ENCODE results near the gene SIDT2.
"Not testable (repeated sequence)": the region's sequence is repeated elsewhere in the genome, so short reads cannot be mapped to it uniquely, and the experiment has no call there.

DNA sequence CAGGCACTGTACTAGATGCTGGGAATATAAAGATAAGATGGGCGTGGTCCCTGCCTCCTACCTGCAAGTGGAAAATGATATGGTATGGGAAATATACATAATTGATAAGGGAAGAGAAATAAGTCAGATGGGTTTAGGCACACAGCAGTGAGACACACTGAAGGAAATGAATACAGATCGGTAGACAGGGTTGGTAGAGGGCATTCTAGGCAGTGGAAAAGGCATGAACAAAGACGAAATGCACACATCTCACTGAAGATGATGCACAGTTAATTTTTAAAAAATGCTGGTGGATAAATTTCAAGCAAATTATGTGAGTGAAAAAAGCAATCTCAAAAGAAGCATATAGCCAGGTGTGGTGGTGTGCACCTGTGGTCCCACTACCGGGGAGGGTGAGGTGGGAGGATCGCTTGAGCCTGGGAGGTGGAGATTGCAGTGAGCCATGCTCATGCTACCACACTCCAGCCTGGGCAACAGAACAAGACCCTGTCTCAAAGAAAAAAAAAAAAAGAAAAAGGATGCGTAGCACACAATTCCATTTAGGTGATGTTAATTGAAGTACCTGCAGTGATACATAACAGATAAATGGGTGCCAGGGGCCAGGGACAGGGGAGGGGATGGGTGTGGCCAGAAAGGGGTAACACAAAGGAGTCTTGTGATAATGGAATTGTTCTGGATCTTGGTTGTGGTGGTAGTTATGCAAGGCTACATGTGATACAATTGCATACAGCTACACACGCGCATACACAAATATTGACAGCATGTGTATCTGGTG lies 31.0 kb downstream of the SIDT2 start:
- TF ChIP-seq, protein P1, sequence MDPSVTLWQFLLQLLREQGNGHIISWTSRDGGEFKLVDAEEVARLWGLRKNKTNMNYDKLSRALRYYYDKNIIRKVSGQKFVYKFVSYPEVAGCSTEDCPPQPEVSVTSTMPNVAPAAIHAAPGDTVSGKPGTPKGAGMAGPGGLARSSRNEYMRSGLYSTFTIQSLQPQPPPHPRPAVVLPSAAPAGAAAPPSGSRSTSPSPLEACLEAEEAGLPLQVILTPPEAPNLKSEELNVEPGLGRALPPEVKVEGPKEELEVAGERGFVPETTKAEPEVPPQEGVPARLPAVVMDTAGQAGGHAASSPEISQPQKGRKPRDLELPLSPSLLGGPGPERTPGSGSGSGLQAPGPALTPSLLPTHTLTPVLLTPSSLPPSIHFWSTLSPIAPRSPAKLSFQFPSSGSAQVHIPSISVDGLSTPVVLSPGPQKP (IDR thresholded peaks at IDR 0.05; ENCODE audit: borderline replicate concordance, low read depth, low read length) = not testable (repeated sequence)
- TF ChIP-seq, protein P2, sequence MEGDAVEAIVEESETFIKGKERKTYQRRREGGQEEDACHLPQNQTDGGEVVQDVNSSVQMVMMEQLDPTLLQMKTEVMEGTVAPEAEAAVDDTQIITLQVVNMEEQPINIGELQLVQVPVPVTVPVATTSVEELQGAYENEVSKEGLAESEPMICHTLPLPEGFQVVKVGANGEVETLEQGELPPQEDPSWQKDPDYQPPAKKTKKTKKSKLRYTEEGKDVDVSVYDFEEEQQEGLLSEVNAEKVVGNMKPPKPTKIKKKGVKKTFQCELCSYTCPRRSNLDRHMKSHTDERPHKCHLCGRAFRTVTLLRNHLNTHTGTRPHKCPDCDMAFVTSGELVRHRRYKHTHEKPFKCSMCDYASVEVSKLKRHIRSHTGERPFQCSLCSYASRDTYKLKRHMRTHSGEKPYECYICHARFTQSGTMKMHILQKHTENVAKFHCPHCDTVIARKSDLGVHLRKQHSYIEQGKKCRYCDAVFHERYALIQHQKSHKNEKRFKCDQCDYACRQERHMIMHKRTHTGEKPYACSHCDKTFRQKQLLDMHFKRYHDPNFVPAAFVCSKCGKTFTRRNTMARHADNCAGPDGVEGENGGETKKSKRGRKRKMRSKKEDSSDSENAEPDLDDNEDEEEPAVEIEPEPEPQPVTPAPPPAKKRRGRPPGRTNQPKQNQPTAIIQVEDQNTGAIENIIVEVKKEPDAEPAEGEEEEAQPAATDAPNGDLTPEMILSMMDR (conservative IDR thresholded peaks at IDR 0.05; ENCODE audit: low read depth, low read length) = not testable (repeated sequence)
- not testable (repeated sequence) for TF ChIP-seq CHD1 (IDR thresholded peaks at IDR 0.05; ENCODE audit: low read depth, low read length); FOS (IDR thresholded peaks at IDR 0.05; ENCODE audit: low read depth, low read length); POLR2A (IDR thresholded peaks at IDR 0.05; ENCODE audit: low read depth, low read length); NFE2L2 (IDR thresholded peaks at IDR 0.05; ENCODE audit: low read depth, low read length); MAZ (IDR thresholded peaks at IDR 0.05; ENCODE audit: borderline replicate concordance, low read depth, low read length); RCOR1 (IDR thresholded peaks at IDR 0.05; ENCODE audit: insufficient replicate concordance, low read length)
- TF ChIP-seq, protein P3, sequence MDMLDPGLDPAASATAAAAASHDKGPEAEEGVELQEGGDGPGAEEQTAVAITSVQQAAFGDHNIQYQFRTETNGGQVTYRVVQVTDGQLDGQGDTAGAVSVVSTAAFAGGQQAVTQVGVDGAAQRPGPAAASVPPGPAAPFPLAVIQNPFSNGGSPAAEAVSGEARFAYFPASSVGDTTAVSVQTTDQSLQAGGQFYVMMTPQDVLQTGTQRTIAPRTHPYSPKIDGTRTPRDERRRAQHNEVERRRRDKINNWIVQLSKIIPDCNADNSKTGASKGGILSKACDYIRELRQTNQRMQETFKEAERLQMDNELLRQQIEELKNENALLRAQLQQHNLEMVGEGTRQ (IDR thresholded peaks at IDR 0.05; ENCODE audit: low read depth, low read length) = not testable (repeated sequence)
